AG04450 (cell line): ENCODE measurements around the gene XAB2. TPM values are rescaled to one million over a fixed set of nuclear protein-coding genes. Genes with fewer than 3 reads are reported as not detected.

Experiments
- CTCF ChIA-PET: fragments of 300-600, 350-600 bp; formaldehyde crosslinking; extraction: SDS; loops from one replicate; lab custom pipeline; 2022; ENCODE audit warnings: antibody characterized with exemption, inconsistent platforms; lab: Charles Lee
- POLR2A ChIA-PET: fragments of 350-600 bp; formaldehyde crosslinking; extraction: SDS; loops from one replicate; lab custom pipeline; 2021; ENCODE audit warnings: antibody characterized with exemption, inconsistent platforms; lab: Yijun Ruan, JAX
- DNase-seq: peaks from one replicate; pipeline ENCODE4 v3.0.0-alpha.2; 2011; ENCODE audit warnings: low read depth, low spot score
- H3K27ac ChIP-seq: one replicate; pipeline ENCODE4 v1.5.1; 2012; ENCODE audit warnings: low read depth, low read length, control low read depth
- H3K27me3 ChIP-seq: one replicate; pipeline ENCODE4 v1.6.0; 2012; ENCODE audit warnings: low read length; ENCODE audit not compliant: control insufficient read depth, insufficient read depth
- H3K4me3 ChIP-seq: 2 replicates; pipeline ENCODE4 v1.5.1; 2011; ENCODE audit warnings: mild to moderate bottlenecking, low read depth, low read length, control low read depth
- H3K9me3 ChIP-seq: 2 replicates; pipeline ENCODE4 v1.5.1; 2012; ENCODE audit warnings: low read length; ENCODE audit not compliant: control insufficient read depth, insufficient read depth
- polyA plus RNA-seq: library from polyadenylated mRNA; depleted of rRNA; stranded (reverse); fragments of >200 nt; gene quantifications from 2 replicates; pipeline ENCODE4 v1.2.3, GENCODE V29; 2011; rRNA removed
- small RNA-seq: library from RNA; depleted of rRNA; stranded (forward); fragments of <200 nt; gene quantifications from one replicate; pipeline ENCODE3, GENCODE V24; 2012; ENCODE audit warnings: low read depth; ENCODE audit not compliant: insufficient read length
- TF ChIP-seq, protein P1 (sequence below): IDR thresholded peaks from 2 replicates; pipeline ENCODE4 v1.5.1; 2011; ENCODE audit warnings: low read depth, low read length, control low read depth, inconsistent platforms

XAB2 gene
- polyA plus RNA-seq, 1 experiment, result 16.3 TPM

DNA sequence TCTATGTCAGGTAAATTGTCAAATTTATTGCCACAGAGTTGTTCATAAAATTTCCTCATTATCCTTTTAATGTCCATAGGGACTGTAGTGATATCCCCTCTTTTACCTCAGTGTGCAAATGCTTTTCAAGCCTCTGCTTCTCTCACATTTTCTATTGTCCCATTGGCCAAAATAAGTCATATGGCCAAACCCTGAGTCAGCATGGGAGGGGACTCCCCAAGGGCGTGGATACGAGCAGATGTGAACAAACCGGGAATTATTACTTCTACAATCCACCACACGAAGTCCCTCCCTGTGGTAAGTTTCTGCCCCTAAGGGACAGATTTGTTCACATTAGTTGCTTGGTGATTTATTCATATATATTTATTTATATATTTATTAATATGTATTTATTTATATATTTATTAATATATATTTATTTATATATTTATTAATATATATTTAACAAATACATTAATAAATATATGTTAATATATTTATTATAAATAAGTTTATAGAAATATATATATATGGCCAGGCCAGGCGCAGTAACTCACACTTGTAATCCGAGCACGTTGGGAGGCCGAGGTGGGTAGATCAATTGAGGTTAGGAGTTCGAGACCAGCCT lies 53.8 kb downstream of the XAB2 start:
- no peak overlapping the region for H3K27ac ChIP-seq
- peaks cover 2% of the 10 kb centered on the region for H3K27me3 ChIP-seq
- H3K9me3 ChIP-seq, result no peaks in the 10 kb centered on the region
- ChIA-PET CTCF (no interaction called here), POLR2A (no interaction called here)
- H3K4me3 ChIP-seq, result no peak overlapping the region
- TF ChIP-seq, protein P1, sequence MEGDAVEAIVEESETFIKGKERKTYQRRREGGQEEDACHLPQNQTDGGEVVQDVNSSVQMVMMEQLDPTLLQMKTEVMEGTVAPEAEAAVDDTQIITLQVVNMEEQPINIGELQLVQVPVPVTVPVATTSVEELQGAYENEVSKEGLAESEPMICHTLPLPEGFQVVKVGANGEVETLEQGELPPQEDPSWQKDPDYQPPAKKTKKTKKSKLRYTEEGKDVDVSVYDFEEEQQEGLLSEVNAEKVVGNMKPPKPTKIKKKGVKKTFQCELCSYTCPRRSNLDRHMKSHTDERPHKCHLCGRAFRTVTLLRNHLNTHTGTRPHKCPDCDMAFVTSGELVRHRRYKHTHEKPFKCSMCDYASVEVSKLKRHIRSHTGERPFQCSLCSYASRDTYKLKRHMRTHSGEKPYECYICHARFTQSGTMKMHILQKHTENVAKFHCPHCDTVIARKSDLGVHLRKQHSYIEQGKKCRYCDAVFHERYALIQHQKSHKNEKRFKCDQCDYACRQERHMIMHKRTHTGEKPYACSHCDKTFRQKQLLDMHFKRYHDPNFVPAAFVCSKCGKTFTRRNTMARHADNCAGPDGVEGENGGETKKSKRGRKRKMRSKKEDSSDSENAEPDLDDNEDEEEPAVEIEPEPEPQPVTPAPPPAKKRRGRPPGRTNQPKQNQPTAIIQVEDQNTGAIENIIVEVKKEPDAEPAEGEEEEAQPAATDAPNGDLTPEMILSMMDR, result no peak
- no peak for DNase-seq

DNA sequence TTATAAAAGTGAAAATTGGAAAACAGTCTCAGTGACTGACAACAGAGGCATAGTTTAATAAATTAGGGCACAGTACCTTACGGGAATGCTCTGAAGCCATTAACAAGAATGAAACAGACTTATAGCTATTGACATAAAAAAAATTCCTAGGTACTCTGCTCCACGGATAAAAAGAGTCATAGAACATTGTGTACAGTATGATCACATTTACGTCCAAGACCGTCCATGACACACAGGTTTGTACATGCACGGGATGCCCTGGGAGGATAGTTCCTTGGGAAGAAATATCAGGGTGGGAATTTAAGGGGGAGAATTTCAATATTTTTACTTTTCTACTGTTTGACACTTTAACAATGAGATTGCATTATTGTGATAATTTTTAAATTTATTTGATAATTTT lies 58.6 kb downstream of the XAB2 start:
- Histone ChIP-seq H3K27me3 (no peaks in the 10 kb centered on the region), H3K9me3 (no peaks in the 10 kb centered on the region), H3K27ac (no peak overlapping the region), H3K4me3 (no peak overlapping the region)
- no peak for DNase-seq
- ChIA-PET POLR2A (no interaction called here), CTCF (interaction anchor here (0.7 to 6.5 kb wide), 2 partner anchors 107 to 230 kb away, joined by 5 to 191 read pairs; no protein-coding TSS in a partner anchor)
- TF ChIP-seq, protein P1, result no peak

Small RNA genes lying within 50 kb of the gene (small RNA-seq; reads per million reads assigned to genes)
- not detected for gene MIR6792

Other genes with a start within 250 kb of the XAB2 start
- 0.60 and 1.2 TPM in 2 replicates for gene PEX11G, start 140.5 kb downstream of the XAB2 start, polyA plus RNA-seq
- 20.7 and 29.5 TPM in 2 replicates for gene ZNF358, start 113.4 kb downstream of the XAB2 start, polyA plus RNA-seq
- 12.8 and 16.0 TPM in 2 replicates for gene MCOLN1, start 106.9 kb downstream of the XAB2 start, polyA plus RNA-seq
- 17.0 and 19.8 TPM in 2 replicates for gene PNPLA6, start 93.8 kb downstream of the XAB2 start, polyA plus RNA-seq
- not detected in 2 replicates for gene CAMSAP3, start 33.7 kb downstream of the XAB2 start, polyA plus RNA-seq
- 39.7 and 46.7 TPM in 2 replicates for gene PET100, start 248 bp upstream of the XAB2 start, polyA plus RNA-seq
- not detected in 2 replicates for gene PCP2, start 4.2 kb upstream of the XAB2 start, polyA plus RNA-seq
- 5.0 and 7.1 TPM in 2 replicates for gene STXBP2, start 7.6 kb upstream of the XAB2 start, polyA plus RNA-seq
- not detected in 2 replicates for gene RETN, start 39.5 kb upstream of the XAB2 start, polyA plus RNA-seq
- not detected in 2 replicates for gene MCEMP1, start 47.5 kb upstream of the XAB2 start, polyA plus RNA-seq
- 42.1 and 69.8 TPM in 2 replicates for gene TRAPPC5, start 51.3 kb upstream of the XAB2 start, polyA plus RNA-seq
- not detected in 2 replicates for gene FCER2, start 72.6 kb upstream of the XAB2 start, polyA plus RNA-seq
- not detected in 2 replicates for gene CLEC4G, start 102.6 kb upstream of the XAB2 start, polyA plus RNA-seq
- not detected in 2 replicates for gene CD209, start 118.0 kb upstream of the XAB2 start, polyA plus RNA-seq
- not detected in 2 replicates for gene CLEC4M, start 133.7 kb upstream of the XAB2 start, polyA plus RNA-seq
- gene EVI5L, start 200.7 kb upstream of the XAB2 start, polyA plus RNA-seq, result 6.7 and 9.1 TPM in 2 replicates
- not detected in 2 replicates for gene PRR36, start 244.8 kb upstream of the XAB2 start, polyA plus RNA-seq